ENCODE data around the gene PRKAR2B. TPM values are rescaled to one million over a fixed set of nuclear protein-coding genes. Genes with fewer than 3 reads are reported as not detected.

The PRKAR2B gene
- total RNA-seq, 1 donor from 2014 or later = 7.9 TPM

DNA sequence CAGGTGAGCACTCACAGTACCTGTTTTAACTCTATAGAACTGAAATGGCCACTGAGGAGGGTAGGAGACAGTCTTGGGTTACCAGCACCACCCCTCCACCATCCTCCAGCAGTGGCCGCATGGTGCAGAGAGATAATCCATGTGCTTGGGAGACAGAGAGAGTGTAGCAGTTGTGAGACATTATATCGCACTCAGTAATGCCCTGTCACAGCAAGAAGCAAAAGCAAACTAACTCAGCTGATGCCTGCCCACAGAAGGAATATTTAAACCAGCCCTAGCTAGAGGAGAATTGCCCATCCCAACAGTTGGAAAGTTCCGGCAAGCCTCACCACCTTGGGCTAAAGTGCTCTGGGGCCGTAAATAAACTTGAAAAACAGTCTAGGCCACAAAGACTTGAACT is 65.5 kb downstream of the PRKAR2B start:
- H3K27me3 ChIP-seq = no peaks in the 10 kb centered on the region
- intact Hi-C loops (cut with DNase I) = no loop called here
- no peak overlapping the region for H3K27ac ChIP-seq
- H3K4me1 ChIP-seq = no peaks in the 10 kb centered on the region
- TF ChIP-seq, protein P1, sequence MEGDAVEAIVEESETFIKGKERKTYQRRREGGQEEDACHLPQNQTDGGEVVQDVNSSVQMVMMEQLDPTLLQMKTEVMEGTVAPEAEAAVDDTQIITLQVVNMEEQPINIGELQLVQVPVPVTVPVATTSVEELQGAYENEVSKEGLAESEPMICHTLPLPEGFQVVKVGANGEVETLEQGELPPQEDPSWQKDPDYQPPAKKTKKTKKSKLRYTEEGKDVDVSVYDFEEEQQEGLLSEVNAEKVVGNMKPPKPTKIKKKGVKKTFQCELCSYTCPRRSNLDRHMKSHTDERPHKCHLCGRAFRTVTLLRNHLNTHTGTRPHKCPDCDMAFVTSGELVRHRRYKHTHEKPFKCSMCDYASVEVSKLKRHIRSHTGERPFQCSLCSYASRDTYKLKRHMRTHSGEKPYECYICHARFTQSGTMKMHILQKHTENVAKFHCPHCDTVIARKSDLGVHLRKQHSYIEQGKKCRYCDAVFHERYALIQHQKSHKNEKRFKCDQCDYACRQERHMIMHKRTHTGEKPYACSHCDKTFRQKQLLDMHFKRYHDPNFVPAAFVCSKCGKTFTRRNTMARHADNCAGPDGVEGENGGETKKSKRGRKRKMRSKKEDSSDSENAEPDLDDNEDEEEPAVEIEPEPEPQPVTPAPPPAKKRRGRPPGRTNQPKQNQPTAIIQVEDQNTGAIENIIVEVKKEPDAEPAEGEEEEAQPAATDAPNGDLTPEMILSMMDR (IDR thresholded peaks at IDR 0.05) = no peak
- H3K9me3 ChIP-seq = no peaks in the 10 kb centered on the region
- no peak overlapping the region for H3K4me3 ChIP-seq
- ATAC-seq = no peak
- H3K36me3 ChIP-seq = no peaks in the 10 kb centered on the region
- no peak for DNase-seq

DNA sequence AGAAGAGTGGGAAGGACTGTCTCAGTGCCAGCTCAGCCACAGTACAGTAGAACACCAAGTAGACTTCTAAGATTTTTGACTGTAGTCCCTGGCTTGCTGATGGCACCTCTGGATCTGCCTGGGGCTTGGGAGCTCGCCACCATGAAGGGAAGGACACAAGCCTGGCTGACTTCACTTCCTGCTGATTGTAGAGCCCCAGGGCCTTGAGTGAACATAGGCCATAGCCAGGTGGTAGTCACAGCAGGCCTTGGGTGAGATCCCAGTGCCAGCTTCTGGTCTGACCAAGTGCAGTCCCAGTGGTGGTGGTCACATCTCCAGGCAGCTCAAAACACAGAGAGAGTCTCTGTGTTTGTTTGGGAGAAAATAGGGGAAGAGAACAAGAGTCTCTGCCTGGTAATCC is 66.7 kb downstream of the PRKAR2B start:
- Histone ChIP-seq H3K27ac (no peak overlapping the region), H3K4me3 (no peak overlapping the region), H3K27me3 (no peaks in the 10 kb centered on the region), H3K9me3 (no peaks in the 10 kb centered on the region), H3K36me3 (no peaks in the 10 kb centered on the region), H3K4me1 (no peaks in the 10 kb centered on the region)
- no peak for ATAC-seq
- TF ChIP-seq, protein P1 (IDR thresholded peaks at IDR 0.05) = no peak
- intact Hi-C loops (cut with DNase I) = no loop called here
- no peak for DNase-seq

DNA sequence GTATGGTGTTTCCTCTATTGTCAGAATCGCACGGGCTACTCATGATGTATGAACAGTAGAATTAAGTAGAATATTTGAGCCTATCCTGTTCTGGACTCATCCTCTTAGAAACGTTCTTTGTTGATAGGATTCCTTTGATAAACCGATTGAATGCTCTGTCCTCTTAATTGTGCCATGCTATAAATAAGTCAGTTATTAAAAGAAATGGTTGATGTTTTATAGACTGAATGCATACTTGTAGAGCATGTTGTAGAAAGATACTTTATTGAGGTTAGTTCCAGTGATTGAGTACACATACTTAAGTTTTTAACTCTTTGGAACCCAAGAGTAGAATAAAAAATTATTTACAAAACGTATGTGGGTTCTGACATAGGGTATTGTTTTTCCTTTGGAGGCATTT is 69.4 kb downstream of the PRKAR2B start:
- Histone ChIP-seq H3K27ac (no peak overlapping the region), H3K4me3 (no peak overlapping the region), H3K9me3 (no peaks in the 10 kb centered on the region), H3K4me1 (no peaks in the 10 kb centered on the region), H3K36me3 (no peaks in the 10 kb centered on the region), H3K27me3 (no peaks in the 10 kb centered on the region)
- DNase-seq = no peak
- TF ChIP-seq, protein P1 (IDR thresholded peaks at IDR 0.05) = no peak
- ATAC-seq = no peak
- intact Hi-C loops (cut with DNase I) = no loop called here

DNA sequence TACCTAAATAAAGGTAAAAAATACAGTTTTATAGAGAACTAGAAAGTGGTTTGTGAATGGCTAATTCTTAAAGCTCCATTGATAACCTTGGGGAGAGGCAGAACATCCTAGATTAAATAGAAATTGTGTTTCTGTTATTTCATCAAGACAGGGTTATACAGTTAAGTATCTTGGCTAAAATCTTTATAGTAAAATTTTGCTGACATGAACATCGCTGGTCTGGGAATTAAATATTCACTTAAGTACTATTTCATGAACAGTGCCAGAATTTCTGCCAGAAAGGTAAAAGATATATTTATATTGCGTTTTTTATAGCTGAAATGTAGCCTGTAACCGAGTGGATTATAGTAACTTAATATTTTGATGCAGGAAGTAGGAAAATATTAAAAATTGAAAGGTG is 70.6 kb downstream of the PRKAR2B start:
- ATAC-seq (no peak), DNase-seq (no peak)
- Histone ChIP-seq H3K4me1 (no peaks in the 10 kb centered on the region), H3K4me3 (no peak overlapping the region), H3K9me3 (no peaks in the 10 kb centered on the region), H3K27ac (no peak overlapping the region), H3K36me3 (no peaks in the 10 kb centered on the region), H3K27me3 (no peaks in the 10 kb centered on the region)
- TF ChIP-seq, protein P1 (IDR thresholded peaks at IDR 0.05) = no peak
- intact Hi-C loops (cut with DNase I) = no loop called here

DNA sequence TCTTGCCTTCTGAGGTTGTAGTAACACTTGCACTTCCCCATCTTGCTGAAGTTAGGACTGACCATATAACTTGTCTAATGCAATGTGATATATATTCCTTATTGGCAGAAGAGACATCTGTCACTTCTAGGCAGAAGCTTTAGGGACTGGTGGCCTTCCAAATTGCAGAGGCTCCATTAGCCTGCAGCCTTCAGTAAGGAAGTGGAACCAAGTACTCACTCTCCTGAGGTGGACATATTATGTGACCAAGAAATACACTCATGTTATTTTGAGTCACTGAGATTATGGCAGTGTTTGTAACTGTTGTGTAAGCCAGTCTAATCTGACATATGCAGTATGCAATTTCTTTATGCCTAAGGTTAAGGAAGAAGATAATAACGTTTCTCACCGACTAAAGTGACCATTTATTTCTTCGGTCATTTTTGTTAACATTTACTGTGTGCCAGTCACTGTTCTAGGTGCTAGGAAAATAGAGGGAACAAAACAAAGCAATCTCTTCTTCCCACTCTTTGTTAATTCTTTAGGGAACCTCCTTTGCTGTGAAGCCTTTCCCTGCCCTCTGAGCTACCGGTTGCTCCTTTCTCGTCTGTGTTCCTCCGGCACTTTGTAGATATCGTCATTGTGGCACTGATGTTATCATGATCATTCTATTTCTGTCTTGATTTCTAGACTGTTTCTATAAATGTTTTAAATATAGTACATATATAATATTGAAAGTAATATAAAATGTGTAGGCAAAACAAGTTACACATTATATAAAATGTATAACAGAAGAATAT is 71.4 kb downstream of the PRKAR2B start:
- Histone ChIP-seq H3K27me3 (no peaks in the 10 kb centered on the region), H3K4me3 (no peak overlapping the region), H3K9me3 (no peaks in the 10 kb centered on the region), H3K4me1 (no peaks in the 10 kb centered on the region), H3K36me3 (no peaks in the 10 kb centered on the region), H3K27ac (no peak overlapping the region)
- TF ChIP-seq, protein P1 (IDR thresholded peaks at IDR 0.05) = no peak
- ATAC-seq = no peak
- no peak for DNase-seq
- intact Hi-C loops (cut with DNase I) = no loop called here

Data from upper lobe of right lung (tissue), 1 donor.